PC-3 (cell line): Measurements from ENCODE around the gene KLF13.

Experiments used
- EZH2 ChIP-seq: fragments of 300-600 bp; sonication (generic); IDR thresholded peaks from one replicate; pipeline ENCODE4 v1.6.1; 2017; ENCODE audit warnings: antibody characterized with exemption, mild to moderate bottlenecking, low read length; ENCODE audit not compliant: unreplicated experiment
- TF ChIP-seq, protein P1 (sequence below): fragments of 300-600 bp; sonication (generic); conservative IDR thresholded peaks from 2 replicates; pipeline ENCODE4 v1.5.1; 2017; ENCODE audit warnings: antibody characterized with exemption, low read depth, mild to moderate bottlenecking, low read length

DNA sequence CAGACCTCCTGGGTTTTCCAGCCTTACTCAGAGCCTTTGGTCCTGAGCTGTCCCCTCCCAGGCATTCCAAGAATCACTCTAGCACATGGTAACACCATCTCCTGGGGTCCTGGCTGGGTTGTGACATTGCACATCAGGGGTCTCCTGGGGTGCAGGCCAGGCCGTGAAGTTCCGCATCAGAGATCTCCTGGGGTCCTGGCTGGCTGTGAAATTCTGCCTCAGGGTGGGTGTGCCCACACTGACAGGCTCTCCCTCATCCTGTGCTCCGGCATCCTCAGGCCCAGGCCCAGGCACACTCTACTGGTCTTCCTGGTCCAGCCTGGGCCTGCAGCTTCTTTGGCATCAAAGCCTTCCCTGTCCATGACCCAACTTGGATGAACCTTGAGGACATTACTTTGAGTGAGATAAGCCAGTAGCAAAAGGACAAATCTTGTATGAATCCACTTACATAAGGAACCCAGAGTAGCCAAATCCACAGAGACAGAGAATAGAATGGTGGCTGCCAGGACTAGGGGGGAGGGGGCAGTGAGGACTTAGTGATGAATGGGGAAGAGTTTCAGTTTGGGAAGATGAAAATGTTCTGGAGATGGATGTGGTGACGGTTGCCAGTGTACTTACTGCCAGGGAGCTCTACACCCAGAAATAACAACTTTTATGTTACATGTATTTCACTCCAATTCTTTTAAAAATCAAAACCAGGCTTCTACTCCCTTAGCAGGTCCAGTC lies 49.1 kb upstream of the KLF13 start:
- TF ChIP-seq, protein P1, sequence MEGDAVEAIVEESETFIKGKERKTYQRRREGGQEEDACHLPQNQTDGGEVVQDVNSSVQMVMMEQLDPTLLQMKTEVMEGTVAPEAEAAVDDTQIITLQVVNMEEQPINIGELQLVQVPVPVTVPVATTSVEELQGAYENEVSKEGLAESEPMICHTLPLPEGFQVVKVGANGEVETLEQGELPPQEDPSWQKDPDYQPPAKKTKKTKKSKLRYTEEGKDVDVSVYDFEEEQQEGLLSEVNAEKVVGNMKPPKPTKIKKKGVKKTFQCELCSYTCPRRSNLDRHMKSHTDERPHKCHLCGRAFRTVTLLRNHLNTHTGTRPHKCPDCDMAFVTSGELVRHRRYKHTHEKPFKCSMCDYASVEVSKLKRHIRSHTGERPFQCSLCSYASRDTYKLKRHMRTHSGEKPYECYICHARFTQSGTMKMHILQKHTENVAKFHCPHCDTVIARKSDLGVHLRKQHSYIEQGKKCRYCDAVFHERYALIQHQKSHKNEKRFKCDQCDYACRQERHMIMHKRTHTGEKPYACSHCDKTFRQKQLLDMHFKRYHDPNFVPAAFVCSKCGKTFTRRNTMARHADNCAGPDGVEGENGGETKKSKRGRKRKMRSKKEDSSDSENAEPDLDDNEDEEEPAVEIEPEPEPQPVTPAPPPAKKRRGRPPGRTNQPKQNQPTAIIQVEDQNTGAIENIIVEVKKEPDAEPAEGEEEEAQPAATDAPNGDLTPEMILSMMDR = no peak
- TF ChIP-seq EZH2 = no peak
